Smooth muscle cell (in vitro differentiated cells): ENCODE data around the gene IQCE. TPM values are rescaled to one million over a fixed set of nuclear protein-coding genes. Genes with fewer than 3 reads are reported as not detected.
"Not testable (repeated sequence)": the region's sequence is repeated elsewhere in the genome, so short reads cannot be mapped to it uniquely, and the experiment has no call there.

Experiments used
- DNase-seq: peaks from one replicate; lab custom pipeline; 2025; ENCODE audit not compliant: unreplicated experiment; lab: John Stamatoyannopoulos, UW
- H2AFZ ChIP-seq: fragments of 200-600 bp; sonication (generic); 2 replicates; pipeline ENCODE4 v1.6.0; 2016; ENCODE audit warnings: antibody characterized with exemption, low read depth, mild to moderate bottlenecking
- H3F3A ChIP-seq: fragments of 200-600 bp; sonication (generic); 2 replicates; pipeline ENCODE4 v1.6.0; 2017; ENCODE audit warnings: antibody characterized with exemption, low read depth
- H3K27ac ChIP-seq: fragments of 200-600 bp; sonication (generic); 2 replicates; pipeline ENCODE4 v1.5.1; 2016; ENCODE audit warnings: low read depth, mild to moderate bottlenecking
- H3K27me3 ChIP-seq: fragments of 200-600 bp; sonication (generic); 2 replicates; pipeline ENCODE4 v1.6.1; 2016; ENCODE audit warnings: low read depth, mild to moderate bottlenecking
- H3K36me3 ChIP-seq: fragments of 200-600 bp; sonication (generic); 2 replicates; pipeline ENCODE4 v1.5.1; 2016; ENCODE audit warnings: low read depth
- H3K4me1 ChIP-seq: fragments of 200-600 bp; sonication (generic); 2 replicates; pipeline ENCODE4 v1.5.1; 2016; ENCODE audit warnings: low read depth
- H3K4me2 ChIP-seq: fragments of 200-600 bp; sonication (generic); 2 replicates; pipeline ENCODE4 v1.6.0; 2016; ENCODE audit warnings: mild to moderate bottlenecking
- H3K4me3 ChIP-seq: fragments of 200-600 bp; sonication (generic); 2 replicates; pipeline ENCODE4 v1.5.1; 2016; ENCODE audit warnings: mild to moderate bottlenecking
- H3K79me2 ChIP-seq: fragments of 200-600 bp; sonication (generic); 2 replicates; pipeline ENCODE4 v1.6.0; 2016; ENCODE audit warnings: low read depth, mild to moderate bottlenecking
- H3K9ac ChIP-seq: fragments of 200-600 bp; sonication (generic); 2 replicates; pipeline ENCODE4 v1.6.0; 2016; ENCODE audit warnings: low read depth
- H3K9me3 ChIP-seq: fragments of 200-600 bp; sonication (generic); replicated peaks from 2 replicates; pipeline ENCODE4 v1.5.1; 2016; ENCODE audit warnings: low read depth
- H4K20me1 ChIP-seq: fragments of 200-600 bp; sonication (generic); 2 replicates; pipeline ENCODE4 v1.6.0; 2016; ENCODE audit warnings: low read depth
- WGBS: methylation state at CpG from one replicate; pipeline ENCODE4 v1.1.7; 2016; ENCODE audit warnings: low lambda C conversion rate; 5-methylcytosine and 5-hydroxymethylcytosine counted together
- polyA plus RNA-seq: library from polyadenylated mRNA; unstranded; fragments of >200 nt; fragmentation: Nextera tagmentation; extraction: Ambion mirVana; gene quantifications from 2 replicates; pipeline ENCODE4 v1.2.1, GENCODE V29; 2016
- total RNA-seq: library from RNA; depleted of rRNA; stranded (reverse); fragments of >200 nt; gene quantifications from 2 replicates; pipeline ENCODE4 v1.2.3, GENCODE V29; 2014
- TF ChIP-seq, protein P1 (sequence below): fragments of 200-600 bp; sonication (generic); IDR thresholded peaks from 2 replicates; pipeline ENCODE4 v1.5.1; 2017; ENCODE audit warnings: borderline replicate concordance, mild to moderate bottlenecking, antibody characterized with exemption; ENCODE audit not compliant: insufficient read depth, poor library complexity, severe bottlenecking

The IQCE gene
- total and polyA plus RNA-seq, 2 experiments from 2014 or later, result 5.8 to 12.7 TPM

DNA sequence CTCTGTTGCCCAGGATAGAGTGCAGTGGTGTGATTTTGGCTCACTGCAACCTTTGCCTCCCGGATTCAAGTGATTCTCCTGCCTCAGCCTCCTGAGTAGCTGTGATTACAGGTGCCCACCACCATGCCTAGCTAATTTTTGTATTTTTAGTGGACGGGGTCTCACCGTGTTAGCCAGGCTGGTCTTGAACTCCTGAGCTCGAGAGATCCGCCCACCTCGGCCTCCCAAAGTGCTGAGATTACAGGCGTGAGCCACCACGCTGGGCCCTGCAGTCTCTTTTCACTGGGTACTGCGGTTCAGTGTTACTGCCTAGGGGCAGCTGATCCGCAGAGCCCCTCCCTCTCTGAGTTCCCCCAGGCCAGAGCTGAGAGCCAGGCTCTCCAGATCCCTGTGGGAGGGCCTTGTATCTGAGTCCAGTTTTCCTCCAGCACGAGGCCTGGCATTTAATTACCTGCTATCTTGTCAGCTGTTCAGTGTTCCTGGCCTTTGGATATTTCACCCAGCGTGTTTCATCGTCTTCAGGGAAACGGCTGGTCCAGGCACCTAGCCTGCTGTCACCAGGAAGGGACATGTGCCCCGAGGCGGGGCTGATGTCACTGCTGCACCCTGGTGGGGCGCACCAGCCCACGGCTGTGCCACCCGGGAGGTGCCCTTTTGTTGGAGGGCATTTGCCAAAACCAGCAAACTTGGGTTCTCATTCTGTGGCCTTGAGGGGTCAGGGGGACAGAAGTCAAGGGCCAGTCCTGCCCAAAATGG is 22.7 kb upstream of the IQCE start:
- H3K9ac ChIP-seq, H3K4me1 ChIP-seq, H2AFZ ChIP-seq, H3K4me3 ChIP-seq, H3K4me2 ChIP-seq, H3K9me3 ChIP-seq, DNase-seq, H4K20me1 ChIP-seq, H3K79me2 ChIP-seq, H3F3A ChIP-seq, H3K27me3 ChIP-seq, H3K27ac ChIP-seq, H3K36me3 ChIP-seq: not testable (repeated sequence)
- WGBS, result 84% methylated on average over 19 of the region's 19 CpGs

DNA sequence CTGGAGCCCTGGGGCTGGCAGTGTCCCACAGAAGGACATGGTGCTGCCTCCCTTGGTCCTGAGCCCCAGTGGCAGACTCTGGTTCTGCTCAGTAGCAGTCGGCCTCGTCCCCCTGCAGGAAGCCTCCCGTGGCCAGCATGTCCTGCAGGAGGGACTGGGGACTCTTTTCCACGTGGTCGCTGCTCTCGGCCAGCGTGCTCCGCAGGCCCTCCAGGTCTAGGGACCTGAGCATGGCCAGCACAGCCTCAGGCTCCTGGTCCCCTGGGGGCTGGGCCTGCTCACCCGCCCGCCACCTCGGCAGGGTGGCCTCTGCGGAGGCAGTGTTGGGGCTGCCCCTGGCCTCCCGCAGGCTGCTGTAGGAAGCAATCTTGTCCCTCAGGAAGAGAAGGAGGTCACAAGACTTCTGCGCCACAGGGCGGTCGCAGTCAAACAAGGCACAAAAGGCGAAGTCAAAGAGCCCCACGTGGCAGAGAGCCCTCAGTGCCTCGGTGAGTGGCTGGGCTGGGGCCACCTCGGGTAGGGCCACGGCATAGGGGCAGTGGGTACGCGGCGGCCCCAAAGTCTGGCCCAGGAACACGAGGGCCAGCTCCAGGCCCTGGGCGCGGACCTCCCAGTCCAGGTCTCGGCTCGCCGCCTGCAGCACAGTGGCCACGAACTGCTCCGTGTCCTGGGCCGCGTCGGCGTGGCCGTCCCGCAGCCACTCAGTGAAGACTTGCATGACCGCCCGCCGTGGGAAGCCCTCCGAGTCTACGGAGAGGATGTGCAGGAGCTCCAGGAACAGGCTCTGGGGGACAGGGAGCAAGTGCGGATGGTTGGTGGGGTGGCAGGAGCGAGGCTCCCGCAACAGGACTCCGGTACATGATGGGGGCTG is 20.6 kb upstream of the IQCE start:
- 97% methylated on average over 47 of the region's 47 CpGs for WGBS
- no peaks in the 10 kb centered on the region for H3K4me1 ChIP-seq
- H3K4me2 ChIP-seq, result no peak overlapping the region
- H3K27me3 ChIP-seq, result no peaks in the 10 kb centered on the region
- H3K9ac ChIP-seq, result no peak overlapping the region
- TF ChIP-seq, protein P1, sequence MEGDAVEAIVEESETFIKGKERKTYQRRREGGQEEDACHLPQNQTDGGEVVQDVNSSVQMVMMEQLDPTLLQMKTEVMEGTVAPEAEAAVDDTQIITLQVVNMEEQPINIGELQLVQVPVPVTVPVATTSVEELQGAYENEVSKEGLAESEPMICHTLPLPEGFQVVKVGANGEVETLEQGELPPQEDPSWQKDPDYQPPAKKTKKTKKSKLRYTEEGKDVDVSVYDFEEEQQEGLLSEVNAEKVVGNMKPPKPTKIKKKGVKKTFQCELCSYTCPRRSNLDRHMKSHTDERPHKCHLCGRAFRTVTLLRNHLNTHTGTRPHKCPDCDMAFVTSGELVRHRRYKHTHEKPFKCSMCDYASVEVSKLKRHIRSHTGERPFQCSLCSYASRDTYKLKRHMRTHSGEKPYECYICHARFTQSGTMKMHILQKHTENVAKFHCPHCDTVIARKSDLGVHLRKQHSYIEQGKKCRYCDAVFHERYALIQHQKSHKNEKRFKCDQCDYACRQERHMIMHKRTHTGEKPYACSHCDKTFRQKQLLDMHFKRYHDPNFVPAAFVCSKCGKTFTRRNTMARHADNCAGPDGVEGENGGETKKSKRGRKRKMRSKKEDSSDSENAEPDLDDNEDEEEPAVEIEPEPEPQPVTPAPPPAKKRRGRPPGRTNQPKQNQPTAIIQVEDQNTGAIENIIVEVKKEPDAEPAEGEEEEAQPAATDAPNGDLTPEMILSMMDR, result no peak
- H3K79me2 ChIP-seq, result no peaks in the 10 kb centered on the region
- H4K20me1 ChIP-seq, result no peaks in the 10 kb centered on the region
- no peak overlapping the region for H2AFZ ChIP-seq
- H3K9me3 ChIP-seq, result no peaks in the 10 kb centered on the region
- H3K36me3 ChIP-seq, result no peaks in the 10 kb centered on the region
- no peak overlapping the region for H3K4me3 ChIP-seq
- H3F3A ChIP-seq, result peaks cover 7% of the 10 kb centered on the region
- no peak overlapping the region for H3K27ac ChIP-seq
- DNase-seq, result no peak

DNA sequence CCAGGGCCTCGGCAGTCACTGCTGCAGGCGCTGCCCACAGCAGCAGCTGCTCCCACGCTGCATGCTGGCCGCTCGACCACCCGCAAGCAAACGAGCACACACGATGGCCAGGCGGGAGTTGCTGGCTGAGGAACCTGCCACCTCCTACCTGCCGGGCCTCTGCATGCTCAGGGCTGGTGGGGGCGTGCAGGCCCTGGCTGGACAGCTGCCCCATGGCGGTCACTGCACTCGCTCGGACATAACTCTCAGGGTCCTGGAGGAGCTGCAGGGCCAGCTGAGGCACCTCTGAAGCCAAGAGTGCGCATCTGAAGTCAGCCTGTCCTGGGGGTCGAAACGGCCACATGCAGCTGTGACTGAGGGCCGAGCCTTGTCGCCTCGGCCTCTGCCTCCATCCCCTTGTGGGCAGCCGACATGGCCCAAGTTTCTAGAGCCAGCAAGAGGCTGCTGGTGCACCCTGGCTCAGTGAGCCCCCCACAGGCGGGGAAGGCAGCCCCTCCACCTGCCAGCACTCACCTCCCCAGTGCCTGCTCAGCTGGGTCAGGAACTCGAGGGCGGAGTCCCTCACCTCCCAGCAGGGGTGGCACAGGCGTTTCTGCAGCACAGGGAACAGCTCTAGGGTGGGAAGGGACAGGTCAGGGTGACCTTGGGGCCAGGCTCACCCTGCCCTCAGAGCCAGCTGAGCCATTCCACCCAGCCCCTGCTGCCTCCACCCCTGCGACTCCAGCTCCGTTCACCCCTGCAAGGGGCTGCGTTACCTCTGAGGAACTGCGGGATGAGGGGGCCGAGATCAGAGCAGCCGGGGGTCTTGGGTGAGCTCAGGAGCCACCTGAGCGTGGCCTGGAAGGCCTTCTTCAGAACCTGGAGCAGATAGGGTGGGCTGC is 19.5 kb upstream of the IQCE start:
- Histone ChIP-seq H3F3A (peaks cover 7% of the 10 kb centered on the region), H4K20me1 (no peaks in the 10 kb centered on the region), H3K9ac (no peak overlapping the region), H3K36me3 (no peaks in the 10 kb centered on the region), H3K4me3 (no peak overlapping the region), H3K79me2 (no peaks in the 10 kb centered on the region), H3K9me3 (no peaks in the 10 kb centered on the region), H3K27me3 (no peaks in the 10 kb centered on the region), H3K27ac (no peak overlapping the region), H2AFZ (no peak overlapping the region), H3K4me1 (no peaks in the 10 kb centered on the region), H3K4me2 (no peak overlapping the region)
- TF ChIP-seq, protein P1, result no peak
- no peak for DNase-seq
- WGBS, result 95% methylated on average over 32 of the region's 32 CpGs

DNA sequence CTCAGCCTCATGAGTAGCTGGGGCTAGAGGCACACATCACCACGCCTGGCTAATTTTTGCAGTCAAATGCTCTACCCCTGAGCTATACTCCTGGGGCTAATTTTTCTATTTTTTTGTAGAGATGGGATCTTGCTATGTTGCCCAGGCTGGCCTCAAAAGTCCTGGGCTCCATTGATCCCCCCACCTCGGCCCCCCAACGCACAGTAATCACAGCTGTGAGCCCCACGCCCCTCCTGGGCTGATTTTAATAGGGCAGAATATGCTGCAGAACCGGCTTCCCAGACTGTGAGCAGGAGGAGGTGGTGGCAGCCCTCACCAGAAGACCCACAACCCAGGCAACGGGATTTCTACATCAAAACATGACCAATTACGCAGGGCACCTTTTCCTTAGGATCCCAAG is 18.6 kb upstream of the IQCE start:
- H3K9me3 ChIP-seq, result no peaks in the 10 kb centered on the region
- no peak overlapping the region for H3K9ac ChIP-seq
- no peak overlapping the region for H2AFZ ChIP-seq
- no peaks in the 10 kb centered on the region for H4K20me1 ChIP-seq
- H3K27ac ChIP-seq, result no peak overlapping the region
- no peak overlapping the region for H3K4me3 ChIP-seq
- H3K79me2 ChIP-seq, result no peaks in the 10 kb centered on the region
- TF ChIP-seq, protein P1, result no peak
- no peak for DNase-seq
- H3K4me2 ChIP-seq, result no peak overlapping the region
- 92% methylated on average over 7 of the region's 7 CpGs for WGBS
- no peaks in the 10 kb centered on the region for H3K27me3 ChIP-seq
- H3K36me3 ChIP-seq, result no peaks in the 10 kb centered on the region
- H3K4me1 ChIP-seq, result no peaks in the 10 kb centered on the region
- peaks cover 7% of the 10 kb centered on the region for H3F3A ChIP-seq
